ACC112 (cell line): ENCODE data around the gene DDC.

Source experiments
- H2AFZ ChIP-seq: fragments of 200-600 bp; sonication (generic); one replicate; pipeline ENCODE4 v1.6.0; 2017; ENCODE audit warnings: antibody characterized with exemption, low read length; ENCODE audit not compliant: unreplicated experiment
- H3K27ac ChIP-seq: fragments of 200-600 bp; sonication (generic); 2 replicates; pipeline ENCODE4 v1.5.1; 2014; ENCODE audit warnings: low read depth, mild to moderate bottlenecking, antibody characterized with exemption, low read length, moderate library complexity
- H3K27me3 ChIP-seq: fragments of 200-600 bp; sonication (generic); 2 replicates; pipeline ENCODE4 v1.6.1; 2014; ENCODE audit warnings: mild to moderate bottlenecking, antibody characterized with exemption, low read length, moderate library complexity, mixed read lengths; ENCODE audit not compliant: insufficient read depth
- H3K36me3 ChIP-seq: fragments of 200-600 bp; sonication (generic); 2 replicates; pipeline ENCODE4 v1.6.1; 2016; ENCODE audit warnings: mild to moderate bottlenecking, antibody characterized with exemption, low read length, moderate library complexity, mixed read lengths; ENCODE audit not compliant: insufficient read depth
- H3K4me1 ChIP-seq: fragments of 200-600 bp; sonication (generic); one replicate; pipeline ENCODE4 v1.6.1; 2016; ENCODE audit warnings: low read length, mixed read lengths; ENCODE audit not compliant: insufficient read depth, unreplicated experiment, control insufficient read depth
- H3K4me3 ChIP-seq: fragments of 200-600 bp; sonication (generic); 2 replicates; pipeline ENCODE4 v1.5.1; 2014; ENCODE audit warnings: mild to moderate bottlenecking, low read depth, low read length
- H3K79me2 ChIP-seq: fragments of 200-600 bp; sonication (generic); one replicate; pipeline ENCODE4 v1.6.0; 2016; ENCODE audit warnings: low read length; ENCODE audit not compliant: control insufficient read depth, unreplicated experiment, insufficient read depth

The DDC gene

GRCh38 chr7:50502001-50502684 is 63.1 kb downstream of the DDC start:
- Histone ChIP-seq H3K27ac (peak overlapping the region; percentile 94), H3K79me2 (no peaks in the 10 kb centered on the region), H3K27me3 (no peaks in the 10 kb centered on the region), H3K36me3 (no peaks in the 10 kb centered on the region), H2AFZ (peak overlapping the region; percentile 58), H3K4me3 (peak overlapping the region; percentile 44; the same call in 1 of the 2 replicates), H3K4me1 (peaks cover 39% of the 10 kb centered on the region)

- Histone ChIP-seq H3K79me2 (no peaks in the 10 kb centered on the region), H3K36me3 (no peaks in the 10 kb centered on the region), H3K27me3 (no peaks in the 10 kb centered on the region), H3K27ac (no peak overlapping the region), H3K4me3 (no peak overlapping the region), H3K4me1 (peaks cover 49% of the 10 kb centered on the region), H2AFZ (no peak overlapping the region)
Measured at GRCh38 chr7:50499092-50499491, 66.1 kb downstream of the DDC start.

- no peaks in the 10 kb centered on the region for H3K79me2 ChIP-seq
- H3K27me3 ChIP-seq, result no peaks in the 10 kb centered on the region
- H2AFZ ChIP-seq, result no peak overlapping the region
- H3K36me3 ChIP-seq, result no peaks in the 10 kb centered on the region
- peaks cover 41% of the 10 kb centered on the region for H3K4me1 ChIP-seq
- H3K27ac ChIP-seq, result peak overlapping the region; percentile 59; the same call in 1 of the 2 replicates
- peak overlapping the region; percentile 19; the same call in 1 of the 2 replicates for H3K4me3 ChIP-seq
Measured at GRCh38 chr7:50497968-50498367, 67.2 kb downstream of the DDC start.

- no peaks in the 10 kb centered on the region for H3K27me3 ChIP-seq
- peak overlapping the region; percentile 59 for H3K27ac ChIP-seq
- H3K79me2 ChIP-seq, result no peaks in the 10 kb centered on the region
- H3K4me3 ChIP-seq, result peak overlapping the region; percentile 19; the same call in 1 of the 2 replicates
- H3K4me1 ChIP-seq, result peaks cover 34% of the 10 kb centered on the region
- H3K36me3 ChIP-seq, result no peaks in the 10 kb centered on the region
- H2AFZ ChIP-seq, result peak overlapping the region; percentile 82
Measured at GRCh38 chr7:50497068-50497642, 68.0 kb downstream of the DDC start.

GRCh38 chr7:50496569-50496968 is 68.6 kb downstream of the DDC start:
- Histone ChIP-seq H3K27me3 (no peaks in the 10 kb centered on the region), H2AFZ (peak overlapping the region; percentile 82), H3K79me2 (no peaks in the 10 kb centered on the region), H3K4me1 (peaks cover 28% of the 10 kb centered on the region), H3K4me3 (peak overlapping the region; percentile 19; the same call in 1 of the 2 replicates), H3K36me3 (no peaks in the 10 kb centered on the region), H3K27ac (peak overlapping the region; percentile 59)

GRCh38 chr7:50495746-50496145 is 69.5 kb downstream of the DDC start:
- Histone ChIP-seq H3K27ac (no peak overlapping the region), H3K4me1 (peaks cover 24% of the 10 kb centered on the region), H3K79me2 (no peaks in the 10 kb centered on the region), H3K36me3 (no peaks in the 10 kb centered on the region), H3K4me3 (no peak overlapping the region), H2AFZ (no peak overlapping the region), H3K27me3 (no peaks in the 10 kb centered on the region)

- Histone ChIP-seq H3K27me3 (no peaks in the 10 kb centered on the region), H2AFZ (no peak overlapping the region), H3K36me3 (no peaks in the 10 kb centered on the region), H3K27ac (no peak overlapping the region), H3K79me2 (no peaks in the 10 kb centered on the region), H3K4me1 (peaks cover 17% of the 10 kb centered on the region), H3K4me3 (no peak overlapping the region)
Measured at GRCh38 chr7:50492770-50493519, 72.3 kb downstream of the DDC start.

- no peaks in the 10 kb centered on the region for H3K27me3 ChIP-seq
Measured at GRCh38 chr7:50491943-50492342, 73.3 kb downstream of the DDC start.

GRCh38 chr7:50491209-50491608 is 74.0 kb downstream of the DDC start:
- Histone ChIP-seq H3K27ac (no peak overlapping the region), H3K79me2 (no peaks in the 10 kb centered on the region), H3K4me1 (no peaks in the 10 kb centered on the region), H3K4me3 (no peak overlapping the region), H3K36me3 (no peaks in the 10 kb centered on the region), H2AFZ (no peak overlapping the region), H3K27me3 (no peaks in the 10 kb centered on the region)

More at GRCh38 chr7:50491943-50492342, 73.3 kb downstream of the DDC start:
- Histone ChIP-seq H3K4me3 (no peak overlapping the region), H2AFZ (no peak overlapping the region), H3K36me3 (no peaks in the 10 kb centered on the region), H3K27ac (no peak overlapping the region), H3K79me2 (no peaks in the 10 kb centered on the region), H3K4me1 (peaks cover 7% of the 10 kb centered on the region)

GRCh38 chr7:50488379-50488778 is 76.8 kb downstream of the DDC start:
- Histone ChIP-seq H3K4me1 (no peaks in the 10 kb centered on the region), H3K27ac (no peak overlapping the region), H3K79me2 (no peaks in the 10 kb centered on the region), H3K27me3 (no peaks in the 10 kb centered on the region), H3K4me3 (no peak overlapping the region), H2AFZ (no peak overlapping the region), H3K36me3 (no peaks in the 10 kb centered on the region)
